ENCODE measurements around the gene QRICH2. TPM values are rescaled to one million over a fixed set of nuclear protein-coding genes. Genes with fewer than 3 reads are reported as not detected.

QRICH2 gene
- total and polyA plus RNA-seq, 9 of the 15 experiments (the other 6 are each of a cell fraction or from before 2014, with no cell fraction given) = 0.03 to 1.6 (median 0.81) TPM

- peak overlapping the region in 1 of 2 experiments; percentile 85; a peak in 2 of 4 replicates for H3K9ac ChIP-seq (ENCODE audit: insufficient read depth in 1 of 2, low read depth in 2 of 2, low read length in 2 of 2)
- H3K27ac ChIP-seq (ENCODE audit: extremely low read depth, low read depth, low read length) = no peak overlapping the region
- peaks cover 12 to 95% of the 10 kb centered on the region in 2 experiments for H3K4me1 ChIP-seq (replicated peaks in 1 of 2; ENCODE audit: control insufficient read depth in 2 of 2, insufficient read depth in 2 of 2, low read length in 2 of 2)
- in situ Hi-C loops (cut with MboI) = no loop called here
- no TSS peak for BruUV-seq (replicated peaks)
- no peak for ATAC-seq
- no peaks in the 10 kb centered on the region for H4K20me1 ChIP-seq (replicated peaks; ENCODE audit: control insufficient read depth, insufficient read depth, low read length)
- H3K4me2 ChIP-seq (ENCODE audit: insufficient read depth, low read length) = no peak overlapping the region
- H3K9me3 ChIP-seq (replicated peaks; ENCODE audit: control insufficient read depth, insufficient read depth, low read depth, low read length) = no peaks in the 10 kb centered on the region
- peaks cover 13% of the 10 kb centered on the region; the same call in 2 of the 3 replicates for H3K36me3 ChIP-seq (ENCODE audit: control insufficient read depth, insufficient read depth, low read length)
- no peaks in the 10 kb centered on the region for H3K9me1 ChIP-seq (ENCODE audit: control insufficient read depth, insufficient read depth, low read length)
- intact Hi-C loops (cut with micrococcal nuclease) = loop anchor here (5.0 kb wide), 1 partner anchor 258 kb away; no protein-coding TSS in a partner anchor
- H3K4me3 ChIP-seq = no peak overlapping the region
- WGBS (ENCODE audit: insufficient coverage, low coverage, missing lambda C conversion rate) = 69% methylated on average over 22 of the region's 22 CpGs
- no peaks in the 10 kb centered on the region for H3K27me3 ChIP-seq (ENCODE audit: control insufficient read depth in 2 of 2, insufficient read depth in 2 of 2, low read length in 2 of 2)
- FAIRE-seq = no peak
- peaks cover 5% of the 10 kb centered on the region for H3K79me2 ChIP-seq (ENCODE audit: control insufficient read depth, insufficient read depth, low read length)
- POLR2A ChIA-PET = interaction anchor here (0.6 to 10.6 kb wide), 13 partner anchors 6 to 261 kb away, joined by 3 to 227 read pairs (median 4); partner anchors contain the start of gene RNF157
- CTCF ChIA-PET (ENCODE audit: low intra/inter-chr PET ratio) = interaction anchor here (0.9 kb wide), 1 partner anchor 155 kb away, joined by 3 read pairs; no protein-coding TSS in a partner anchor
- DNase-seq (ENCODE audit: extremely low read depth in 1 of 4, low spot score in 3 of 4) = no peak
- no peak overlapping the region for H2AFZ ChIP-seq (ENCODE audit: low read depth, low read length)
- no peak for TF ChIP-seq RNF2 (IDR thresholded peaks at IDR 0.05)
- TF ChIP-seq SPI1 (IDR thresholded peaks at IDR 0.05; ENCODE audit: borderline replicate concordance, low read depth, low read length) = peak; percentile 88
- no peak for TF ChIP-seq CREB3L1 (IDR thresholded peaks at IDR 0.05; ENCODE audit: borderline replicate concordance, low read depth)
- TF ChIP-seq TFAP4 (CRISPR knock-in tag; IDR thresholded peaks at IDR 0.05; ENCODE audit: borderline replicate concordance) = peak; percentile 39; the same call in 1 of the 2 replicates
- no peak for TF ChIP-seq GTF2B (IDR thresholded peaks at IDR 0.05; ENCODE audit: extremely low read depth, insufficient read length)
- TF ChIP-seq ZNF143 (CRISPR knock-in tag; IDR thresholded peaks at IDR 0.05) = 0 out of 2 replicates have a peak, but pooled peaks have one; percentile 2
- TF ChIP-seq PBX2 (CRISPR knock-in tag; IDR thresholded peaks at IDR 0.05; ENCODE audit: low read depth) = no peak
- 0 out of 2 replicates have a peak, but pooled peaks have one; percentile 12 for TF ChIP-seq PBX2 (tag; conservative IDR thresholded peaks at IDR 0.05; ENCODE audit: low read depth)
- TF ChIP-seq HNRNPLL (IDR thresholded peaks at IDR 0.05; ENCODE audit: low read depth, low read length, poor library complexity, severe bottlenecking) = no peak
- peak; percentile 46; the same call in 1 of the 2 replicates for TF ChIP-seq MAX (CRISPR knock-in tag; IDR thresholded peaks at IDR 0.05)
- peak; percentile 21; the same call in 1 of the 2 replicates for TF ChIP-seq USF1 (CRISPR knock-in tag; IDR thresholded peaks at IDR 0.05)
- TF ChIP-seq MEIS2 (IDR thresholded peaks at IDR 0.05; ENCODE audit: partially characterized antibody) = peak; percentile 55
- no peak for TF ChIP-seq PRPF4 (IDR thresholded peaks at IDR 0.05; ENCODE audit: insufficient read depth, low read depth, low read length, poor library complexity, severe bottlenecking)
Observed at GRCh38 chr17:76275382-76276068, 32.6 kb downstream of the QRICH2 start.

Measured in K562 (cell line).